Limb (tissue), 2 donors: ENCODE data around the gene CELA3A.

Experiments
- DNase-seq, 2 donors: peaks; one replicate each; pipeline ENCODE4 v3.0.0-alpha.2; 2016; ENCODE audit errors: extremely low spot score in 2 of 2

Gene CELA3A

GRCh38 chr1:22050330-22050729 is 48.9 kb downstream of the CELA3A start:
- DNase-seq: no peak

GRCh38 chr1:22051607-22052114 is 50.2 kb downstream of the CELA3A start:
- DNase-seq: no peak

GRCh38 chr1:22052115-22053016 is 50.9 kb downstream of the CELA3A start, which contains the start of gene CDC42:
Gene CDC42 (plus strand): TSS chr1:22052709. CDS start chr1:22078479, 25,770 bp downstream.
- peak; percentile 97 to 99 for DNase-seq

- peak; percentile 56 to 85 for DNase-seq
These were observed 51.8 kb downstream of the CELA3A start for GRCh38 chr1:22053017-22053860.

GRCh38 chr1:22053861-22054770 is 52.7 kb downstream of the CELA3A start:
- DNase-seq: no peak

- DNase-seq: no peak
These were observed 54.0 kb downstream of the CELA3A start for GRCh38 chr1:22055463-22055862.

GRCh38 chr1:22056043-22056442 is 54.6 kb downstream of the CELA3A start:
- DNase-seq: no peak

- no peak for DNase-seq
These were observed 55.5 kb downstream of the CELA3A start for GRCh38 chr1:22056936-22057335.

- DNase-seq: no peak
These were observed 56.4 kb downstream of the CELA3A start for GRCh38 chr1:22057861-22058260.
